Mucosa of gallbladder (tissue), 1 donor: ENCODE measurements around the gene CMTM8. TPM values are rescaled to one million over a fixed set of nuclear protein-coding genes. Genes with fewer than 3 reads are reported as not detected.
"Not testable (repeated sequence)": the region's sequence is repeated elsewhere in the genome, so short reads cannot be mapped to it uniquely, and the experiment has no call there.

ENCODE experiments used
- DNase-seq: peaks from one replicate; pipeline ENCODE4 v3.0.0-alpha.2; 2020; ENCODE audit warnings: low spot score
- total RNA-seq: library from RNA; stranded (reverse); gene quantifications from one replicate; pipeline ENCODE4 v1.2.1, GENCODE V29; 2021
- donor health status: DM: no; HTN: no; CAD: no.

CMTM8 gene
- total RNA-seq: 6.0 TPM

GRCh38 chr3:32238453-32239306, at the start of gene CMTM8:
Gene CMTM8, plus strand, starts transcription at chr3:32238680. Its CDS starts 293 bp downstream, at chr3:32238973.
- peak; percentile 53 for DNase-seq

- no peak for DNase-seq
These were observed 48.8 kb upstream of the CMTM8 start for GRCh38 chr3:32189693-32190092.

GRCh38 chr3:32190556-32190955, 47.9 kb upstream of the CMTM8 start:
- not testable (repeated sequence) for DNase-seq

- no peak for DNase-seq
These were observed 45.4 kb upstream of the CMTM8 start for GRCh38 chr3:32193101-32193500.

GRCh38 chr3:32194653-32195052, 43.8 kb upstream of the CMTM8 start:
- no peak for DNase-seq

- DNase-seq: no peak
These were observed 42.4 kb upstream of the CMTM8 start for GRCh38 chr3:32195995-32196540.

GRCh38 chr3:32197991-32198390, 40.5 kb upstream of the CMTM8 start:
- no peak for DNase-seq

GRCh38 chr3:32198714-32199113, 39.8 kb upstream of the CMTM8 start:
- DNase-seq: no peak

- DNase-seq: no peak
These were observed 38.0 kb upstream of the CMTM8 start for GRCh38 chr3:32200490-32200889.

GRCh38 chr3:32200992-32201758, 37.3 kb upstream of the CMTM8 start:
- no peak for DNase-seq

- DNase-seq: no peak
These were observed 36.0 kb upstream of the CMTM8 start for GRCh38 chr3:32202496-32202895.

- DNase-seq: no peak
These were observed 34.6 kb upstream of the CMTM8 start for GRCh38 chr3:32203854-32204253.

GRCh38 chr3:32208447-32208846, 30.0 kb upstream of the CMTM8 start:
- DNase-seq: no peak

GRCh38 chr3:32215185-32215584, 23.3 kb upstream of the CMTM8 start:
- no peak for DNase-seq

GRCh38 chr3:32216172-32216783, 22.2 kb upstream of the CMTM8 start:
- DNase-seq: peak; percentile 43

- DNase-seq: no peak
These were observed 21.1 kb upstream of the CMTM8 start for GRCh38 chr3:32217339-32217738.

- no peak for DNase-seq
These were observed 18.9 kb upstream of the CMTM8 start for GRCh38 chr3:32219537-32219936.

GRCh38 chr3:32220006-32220405, 18.5 kb upstream of the CMTM8 start:
- no peak for DNase-seq

GRCh38 chr3:32222950-32223349, 15.5 kb upstream of the CMTM8 start:
- no peak for DNase-seq

- no peak for DNase-seq
These were observed 14.4 kb upstream of the CMTM8 start for GRCh38 chr3:32224016-32224516.

GRCh38 chr3:32226875-32227500, 11.5 kb upstream of the CMTM8 start:
- DNase-seq: no peak

GRCh38 chr3:32228743-32229142, 9.7 kb upstream of the CMTM8 start:
- not testable (repeated sequence) for DNase-seq
